OCI-LY3 (cell line): Measurements from ENCODE around the gene CLCA1.
A peak's percentile ranks its signal among the peaks of the same experiment; 100 is the strongest.

Source experiments
- H2AFZ ChIP-seq: fragments of 200-600, 300-600 bp; shearing (Covaris generic); 2 replicates; pipeline ENCODE4 v1.6.0; 2014; ENCODE audit warnings: antibody characterized with exemption, low read depth, low read length
- H3K27ac ChIP-seq: fragments of 200-600, 300-600 bp; sonication (generic); 2 replicates; pipeline ENCODE4 v1.5.1; 2014; ENCODE audit warnings: mild to moderate bottlenecking, low read length, moderate library complexity, mixed read lengths
- H3K27me3 ChIP-seq: fragments of 200-600, 300-600 bp; sonication (generic); 2 replicates; pipeline ENCODE4 v1.6.1; 2014; ENCODE audit warnings: low read depth, low read length, mixed read lengths
- H3K36me3 ChIP-seq: fragments of 200-600, 300-600 bp; sonication (generic); replicated peaks from 2 replicates; pipeline ENCODE3; 2014; ENCODE audit warnings: low read depth, low read length, mixed read lengths
- H3K4me1 ChIP-seq: fragments of 300-600, 200-600 bp; sonication (generic); 2 replicates; pipeline ENCODE4 v1.6.1; 2014; ENCODE audit warnings: low read length, mixed read lengths
- H3K4me2 ChIP-seq: fragments of 200-600, 300-600 bp; sonication (generic); 2 replicates; pipeline ENCODE4 v1.6.1; 2014; ENCODE audit warnings: low read length, mixed read lengths
- H3K4me3 ChIP-seq: fragments of 300-600, 200-600 bp; sonication (generic); 2 replicates; pipeline ENCODE4 v1.5.1; 2014; ENCODE audit warnings: antibody characterized with exemption, mild to moderate bottlenecking, low read length, moderate library complexity
- H3K79me2 ChIP-seq: fragments of 300-600, 200-600 bp; shearing (Covaris generic); 2 replicates; pipeline ENCODE4 v1.6.1; 2014; ENCODE audit warnings: mild to moderate bottlenecking, low read length, mixed read lengths
- H3K9ac ChIP-seq: fragments of 300-600, 200-600 bp; shearing (Covaris generic); 2 replicates; pipeline ENCODE4 v1.6.0; 2014; ENCODE audit warnings: mild to moderate bottlenecking, low read length, moderate library complexity
- H3K9me3 ChIP-seq: fragments of 200-600, 300-600 bp; shearing (Covaris generic); 2 replicates; pipeline ENCODE4 v1.6.1; 2014; ENCODE audit warnings: low read length, mixed read lengths; ENCODE audit not compliant: insufficient read depth
- H4K20me1 ChIP-seq: fragments of 200-600, 300-600 bp; sonication (generic); 2 replicates; pipeline ENCODE4 v1.6.1; 2016; ENCODE audit warnings: low read length, mixed read lengths; ENCODE audit not compliant: insufficient read depth
- CTCF ChIP-seq: fragments of 200-600, 300-600 bp; sonication (generic); IDR thresholded peaks from 2 replicates; pipeline ENCODE4 v1.5.1; 2014; ENCODE audit warnings: antibody characterized with exemption, low read length, low read depth
- EZH2phosphoT487 ChIP-seq: fragments of 200-600 bp; shearing (Covaris generic); IDR thresholded peaks from 2 replicates; pipeline ENCODE4 v1.6.1; 2018; ENCODE audit warnings: antibody characterized with exemption, mixed run types, low read depth

The CLCA1 gene, protein sequence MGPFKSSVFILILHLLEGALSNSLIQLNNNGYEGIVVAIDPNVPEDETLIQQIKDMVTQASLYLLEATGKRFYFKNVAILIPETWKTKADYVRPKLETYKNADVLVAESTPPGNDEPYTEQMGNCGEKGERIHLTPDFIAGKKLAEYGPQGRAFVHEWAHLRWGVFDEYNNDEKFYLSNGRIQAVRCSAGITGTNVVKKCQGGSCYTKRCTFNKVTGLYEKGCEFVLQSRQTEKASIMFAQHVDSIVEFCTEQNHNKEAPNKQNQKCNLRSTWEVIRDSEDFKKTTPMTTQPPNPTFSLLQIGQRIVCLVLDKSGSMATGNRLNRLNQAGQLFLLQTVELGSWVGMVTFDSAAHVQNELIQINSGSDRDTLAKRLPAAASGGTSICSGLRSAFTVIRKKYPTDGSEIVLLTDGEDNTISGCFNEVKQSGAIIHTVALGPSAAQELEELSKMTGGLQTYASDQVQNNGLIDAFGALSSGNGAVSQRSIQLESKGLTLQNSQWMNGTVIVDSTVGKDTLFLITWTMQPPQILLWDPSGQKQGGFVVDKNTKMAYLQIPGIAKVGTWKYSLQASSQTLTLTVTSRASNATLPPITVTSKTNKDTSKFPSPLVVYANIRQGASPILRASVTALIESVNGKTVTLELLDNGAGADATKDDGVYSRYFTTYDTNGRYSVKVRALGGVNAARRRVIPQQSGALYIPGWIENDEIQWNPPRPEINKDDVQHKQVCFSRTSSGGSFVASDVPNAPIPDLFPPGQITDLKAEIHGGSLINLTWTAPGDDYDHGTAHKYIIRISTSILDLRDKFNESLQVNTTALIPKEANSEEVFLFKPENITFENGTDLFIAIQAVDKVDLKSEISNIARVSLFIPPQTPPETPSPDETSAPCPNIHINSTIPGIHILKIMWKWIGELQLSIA

GRCh38 chr1:86468501-86468977 is at the start of gene CLCA1:
TSS of gene CLCA1 (plus strand) at chr1:86468927. CDS start at chr1:86468972, 45 bp downstream.
- Histone ChIP-seq H3K36me3 (no peaks in the 10 kb centered on the region), H3K9ac (peak within 1 kb of the TSS; percentile 78; the same call in 1 of the 2 replicates), H3K4me1 (peaks cover 79% of the 10 kb centered on the region), H3K27me3 (no peaks in the 10 kb centered on the region), H2AFZ (no peak within 1 kb of the TSS), H3K9me3 (no peaks in the 10 kb centered on the region), H3K27ac (peak within 1 kb of the TSS; percentile 99), H3K4me3 (peak within 1 kb of the TSS; percentile 72), H4K20me1 (no peaks in the 10 kb centered on the region), H3K4me2 (peak within 1 kb of the TSS; percentile 90), H3K79me2 (no peaks in the 10 kb centered on the region)
- no peak for TF ChIP-seq CTCF
- TF ChIP-seq EZH2phosphoT487: no peak

DNA sequence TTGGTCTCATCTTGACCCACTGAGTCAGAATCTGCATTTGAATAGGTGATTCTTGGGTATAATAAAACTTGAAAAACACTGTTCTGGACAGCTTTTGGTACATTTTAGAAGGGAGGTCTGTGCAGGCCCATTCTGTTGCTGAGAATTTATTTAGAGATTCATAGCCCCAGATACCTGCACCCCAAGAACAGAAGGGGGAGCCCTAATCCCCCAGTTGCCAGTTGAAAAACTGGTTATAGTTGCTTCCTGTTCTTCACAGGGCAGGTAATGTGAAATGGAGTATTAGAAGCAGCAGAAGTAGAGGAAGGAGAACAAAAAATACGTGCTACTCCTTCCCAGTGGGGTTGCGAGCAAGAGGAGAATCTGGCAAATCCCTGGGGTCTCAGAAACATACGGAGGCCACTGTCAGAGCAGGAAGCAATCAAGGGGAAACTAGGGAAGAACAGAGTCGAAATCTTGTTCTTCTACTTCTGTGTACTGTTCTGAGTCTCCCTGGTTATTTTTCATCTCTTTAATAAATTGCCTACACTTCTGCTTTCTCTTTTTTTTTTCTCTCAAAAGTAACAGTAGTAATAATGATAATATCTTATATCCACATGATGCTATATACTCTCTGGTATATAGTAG is 49.3 kb upstream of the CLCA1 start:
- H3K4me2 ChIP-seq: peak overlapping the region; percentile 93
- H3K27ac ChIP-seq: peak overlapping the region; percentile 45; the same call in 1 of the 2 replicates
- no peaks in the 10 kb centered on the region for H3K36me3 ChIP-seq
- no peaks in the 10 kb centered on the region for H3K27me3 ChIP-seq
- peak overlapping the region; percentile 79 for H3K4me3 ChIP-seq
- H2AFZ ChIP-seq: peak overlapping the region; percentile 95
- no peaks in the 10 kb centered on the region for H3K9me3 ChIP-seq
- peak overlapping the region; percentile 67 for H3K9ac ChIP-seq
- TF ChIP-seq EZH2phosphoT487 (no peak), CTCF (peak; percentile 85)
- peaks cover 6% of the 10 kb centered on the region for H3K4me1 ChIP-seq
- H4K20me1 ChIP-seq: no peaks in the 10 kb centered on the region
- H3K79me2 ChIP-seq: no peaks in the 10 kb centered on the region

GRCh38 chr1:86421601-86422280 is 47.0 kb upstream of the CLCA1 start:
- no peak overlapping the region for H3K4me2 ChIP-seq
- TF ChIP-seq EZH2phosphoT487: no peak
- no peak for TF ChIP-seq CTCF
- H3K4me1 ChIP-seq: peaks cover 6% of the 10 kb centered on the region
- no peaks in the 10 kb centered on the region for H3K36me3 ChIP-seq
- H3K27me3 ChIP-seq: no peaks in the 10 kb centered on the region
- H2AFZ ChIP-seq: no peak overlapping the region
- H4K20me1 ChIP-seq: no peaks in the 10 kb centered on the region
- H3K9me3 ChIP-seq: no peaks in the 10 kb centered on the region
- H3K4me3 ChIP-seq: no peak overlapping the region
- no peaks in the 10 kb centered on the region for H3K79me2 ChIP-seq
- no peak overlapping the region for H3K9ac ChIP-seq
- H3K27ac ChIP-seq: no peak overlapping the region
